Mesenchymal stem cell (in vitro differentiated cells and primary cell): Measurements from ENCODE around the gene GPNMB. TPM values are rescaled to one million over a fixed set of nuclear protein-coding genes. Genes with fewer than 3 reads are reported as not detected.
"Not testable (repeated sequence)": the region's sequence is repeated elsewhere in the genome, so short reads cannot be mapped to it uniquely, and the experiment has no call there.

ENCODE experiments used
- DNase-seq: peaks from one replicate; pipeline ENCODE4 v3.0.0-alpha.2; 2013
- H2AFZ ChIP-seq: one replicate; pipeline ENCODE4 v1.6.1; 2013; ENCODE audit warnings: low read depth, mild to moderate bottlenecking, control low read depth, inconsistent platforms, low read length, moderate library complexity
- H2AK5ac ChIP-seq: 2 replicates; pipeline ENCODE4 v1.6.1; 2013; ENCODE audit warnings: low read length, moderate library complexity, mild to moderate bottlenecking, inconsistent platforms; ENCODE audit not compliant: severe bottlenecking
- H2BK120ac ChIP-seq: one replicate; pipeline ENCODE4 v1.6.1; 2013; ENCODE audit warnings: low read depth, mild to moderate bottlenecking, inconsistent platforms, low read length, moderate library complexity
- H2BK12ac ChIP-seq, 2 experiments: one replicate each; pipeline ENCODE4 v1.6.1; 2013; ENCODE audit warnings: inconsistent platforms in 2 of 2, low read length in 2 of 2, mild to moderate bottlenecking in 2 of 2, moderate library complexity in 2 of 2, control low read depth in 1 of 2
- H2BK15ac ChIP-seq: one replicate; pipeline ENCODE4 v1.6.1; 2013; ENCODE audit warnings: mild to moderate bottlenecking, low read depth, inconsistent platforms; ENCODE audit not compliant: poor library complexity, severe bottlenecking
- H2BK5ac ChIP-seq: 2 replicates; pipeline ENCODE4 v1.6.1; 2013; ENCODE audit warnings: low read depth, mild to moderate bottlenecking, low read length, control low read depth, inconsistent platforms; ENCODE audit not compliant: poor library complexity, severe bottlenecking
- H3K14ac ChIP-seq, 2 experiments: one replicate each; pipeline ENCODE4 v1.6.1; 2013; ENCODE audit warnings: inconsistent platforms in 2 of 2, low read length in 2 of 2, control low read depth in 1 of 2, mild to moderate bottlenecking in 1 of 2, moderate library complexity in 1 of 2
- H3K18ac ChIP-seq, 2 experiments: one replicate each; pipeline ENCODE4 v1.6.1; 2013; ENCODE audit warnings: inconsistent platforms in 2 of 2, low read length in 2 of 2, control low read depth in 1 of 2, low read depth in 1 of 2, mild to moderate bottlenecking in 1 of 2
- H3K23ac ChIP-seq, 2 experiments: one replicate each; pipeline ENCODE4 v1.6.1; 2013; ENCODE audit warnings: inconsistent platforms in 2 of 2, low read length in 2 of 2, mild to moderate bottlenecking in 2 of 2, moderate library complexity in 2 of 2, control low read depth in 1 of 2
- H3K27ac ChIP-seq: 2 replicates; pipeline ENCODE4 v1.5.1; 2013; ENCODE audit warnings: mild to moderate bottlenecking, moderate library complexity, low read length, control low read depth, inconsistent platforms; ENCODE audit not compliant: poor library complexity, severe bottlenecking
- H3K27me3 ChIP-seq, 2 experiments: 2 replicates each; pipeline versions ENCODE4 v1.6.1 to v1.7.0; 2013; ENCODE audit warnings: low read length in 2 of 2, mild to moderate bottlenecking in 2 of 2, moderate library complexity in 2 of 2, control low read depth in 1 of 2, inconsistent platforms in 1 of 2; ENCODE audit not compliant: control insufficient read depth in 1 of 2, insufficient read depth in 1 of 2
- H3K36me3 ChIP-seq, 2 experiments: 2 replicates each; pipeline versions ENCODE4 v1.6.1 to v1.7.0; 2013; ENCODE audit warnings: low read length in 2 of 2, control low read depth in 1 of 2, inconsistent platforms in 1 of 2, low read depth in 1 of 2, mild to moderate bottlenecking in 1 of 2; ENCODE audit not compliant: insufficient read depth in 2 of 2, control insufficient read depth in 1 of 2
- H3K4ac ChIP-seq, 2 experiments: one replicate each; pipeline ENCODE4 v1.6.1; 2013; ENCODE audit warnings: inconsistent platforms in 2 of 2, low read length in 2 of 2, mild to moderate bottlenecking in 2 of 2, moderate library complexity in 2 of 2, control low read depth in 1 of 2, low read depth in 1 of 2
- H3K4me1 ChIP-seq: 2 replicates; pipeline ENCODE4 v1.6.1; 2013; ENCODE audit warnings: low read depth, low read length, control low read depth; ENCODE audit not compliant: control insufficient read depth, insufficient read depth
- H3K4me2 ChIP-seq: 2 replicates; pipeline ENCODE4 v1.6.1; 2013; ENCODE audit warnings: low read length, mild to moderate bottlenecking, inconsistent platforms; ENCODE audit not compliant: poor library complexity, severe bottlenecking
- H3K4me3 ChIP-seq, 2 experiments: 2 replicates each; pipeline versions ENCODE4 v1.5.1 to v1.7.0; 2013; ENCODE audit warnings: low read length in 2 of 2, mild to moderate bottlenecking in 2 of 2, control low read depth in 1 of 2, low read depth in 1 of 2; ENCODE audit not compliant: insufficient read depth in 1 of 2
- H3K79me1 ChIP-seq: replicated peaks from 2 replicates; pipeline ENCODE4 v1.6.1; 2013; ENCODE audit warnings: mild to moderate bottlenecking, control low read depth, low read length, inconsistent platforms; ENCODE audit not compliant: poor library complexity, severe bottlenecking
- H3K9ac ChIP-seq: 2 replicates; pipeline ENCODE4 v1.7.0; 2013; ENCODE audit warnings: mild to moderate bottlenecking, low read length, moderate library complexity
- H3K9me3 ChIP-seq: 2 replicates; pipeline ENCODE4 v1.7.0; 2013; ENCODE audit warnings: mild to moderate bottlenecking, low read length; ENCODE audit not compliant: control insufficient read depth
- H4K8ac ChIP-seq: one replicate; pipeline ENCODE4 v1.6.1; 2013; ENCODE audit warnings: inconsistent platforms, mild to moderate bottlenecking, low read length, moderate library complexity
- H4K91ac ChIP-seq: one replicate; pipeline ENCODE4 v1.6.1; 2013; ENCODE audit warnings: mild to moderate bottlenecking, low read length, inconsistent platforms
- WGBS: methylation state at CpG from one replicate; pipeline ENCODE4 v1.1.7; 2013; ENCODE audit warnings: mixed read lengths; 5-methylcytosine and 5-hydroxymethylcytosine counted together
- polyA plus RNA-seq, 2 experiments: library from polyadenylated mRNA; stranded (reverse); fragments of 200-250 nt; gene quantifications; one replicate each; pipeline ENCODE4 v1.2.3, GENCODE V29; 2013

The GPNMB gene
- 80.5 TPM for polyA plus RNA-seq (2013, experiment 1 of 2)
- 79.7 TPM for polyA plus RNA-seq (2013, experiment 2 of 2)

GRCh38 chr7:23246555-23246954 is at the start of gene GPNMB:
Gene GPNMB (plus strand): TSS chr7:23246775. CDS start chr7:23246858, 83 bp downstream.
- H2BK120ac ChIP-seq = no peak within 1 kb of the TSS
- H3K4ac ChIP-seq = no peak within 1 kb of the TSS
- H2AK5ac ChIP-seq = peak within 1 kb of the TSS; percentile 24
- H3K23ac ChIP-seq = no peak within 1 kb of the TSS
- H2AFZ ChIP-seq = peak within 1 kb of the TSS; percentile 67
- whole genome bisulfite sequencing = 58% methylated on average over 7 of the region's 7 CpGs
- no peaks in the 10 kb centered on the region for H3K27me3 ChIP-seq
- H3K4me3 ChIP-seq = peak within 1 kb of the TSS in 1 of 2 experiments; percentile 82
- H3K14ac ChIP-seq = no peak within 1 kb of the TSS
- peaks cover 3 to 33% of the 10 kb centered on the region in 2 experiments for H3K36me3 ChIP-seq
- no peak within 1 kb of the TSS for H3K27ac ChIP-seq
- H2BK12ac ChIP-seq = peak within 1 kb of the TSS in 1 of 2 experiments; percentile 57
- H2BK15ac ChIP-seq = peak within 1 kb of the TSS; percentile 77
- no peaks in the 10 kb centered on the region for H3K79me1 ChIP-seq
- H4K8ac ChIP-seq = peak within 1 kb of the TSS; percentile 90
- peaks cover 4% of the 10 kb centered on the region for H3K4me1 ChIP-seq
- H3K18ac ChIP-seq = peak within 1 kb of the TSS; percentile 18 to 80
- peak; percentile 70 for DNase-seq
- H3K9ac ChIP-seq = peak within 1 kb of the TSS; percentile 88
- peaks cover 3% of the 10 kb centered on the region for H3K9me3 ChIP-seq
- H4K91ac ChIP-seq = no peak within 1 kb of the TSS
- H2BK5ac ChIP-seq = no peak within 1 kb of the TSS
- H3K4me2 ChIP-seq = peak within 1 kb of the TSS; percentile 61

GRCh38 chr7:23197745-23198144 is 48.8 kb upstream of the GPNMB start:
- Histone ChIP-seq H3K79me1 (peaks cover 12% of the 10 kb centered on the region), H3K36me3 (peaks cover 24 to 55% of the 10 kb centered on the region in 2 experiments)
- not testable (repeated sequence) for H3K23ac ChIP-seq, H3K27ac ChIP-seq, H3K9ac ChIP-seq, H2BK12ac ChIP-seq, H3K9me3 ChIP-seq, H3K4me3 ChIP-seq, H2AK5ac ChIP-seq, H3K4me1 ChIP-seq, H4K8ac ChIP-seq, H2BK15ac ChIP-seq, DNase-seq, H2BK120ac ChIP-seq, H2AFZ ChIP-seq, H3K4ac ChIP-seq, H4K91ac ChIP-seq, H3K14ac ChIP-seq, H3K4me2 ChIP-seq, H3K18ac ChIP-seq, H2BK5ac ChIP-seq, H3K27me3 ChIP-seq
- WGBS = 100% methylated on average over 5 of the region's 5 CpGs

- no peak overlapping the region for H2BK12ac ChIP-seq
- H2BK5ac ChIP-seq = no peak overlapping the region
- no peak overlapping the region for H2AFZ ChIP-seq
- no peak overlapping the region for H3K23ac ChIP-seq
- no peak overlapping the region for H4K8ac ChIP-seq
- no peak overlapping the region for H3K4ac ChIP-seq
- peaks cover 9 to 50% of the 10 kb centered on the region in 2 experiments for H3K36me3 ChIP-seq
- no peaks in the 10 kb centered on the region for H3K4me1 ChIP-seq
- no peak overlapping the region for H2AK5ac ChIP-seq
- peaks cover 5% of the 10 kb centered on the region for H3K79me1 ChIP-seq
- H3K4me3 ChIP-seq = no peak overlapping the region
- no peak overlapping the region for H4K91ac ChIP-seq
- no peak overlapping the region for H3K4me2 ChIP-seq
- H3K9me3 ChIP-seq = no peaks in the 10 kb centered on the region
- WGBS = 100% methylated on average over 2 of the region's 2 CpGs
- no peak for DNase-seq
- no peak overlapping the region for H3K9ac ChIP-seq
- H3K27me3 ChIP-seq = no peaks in the 10 kb centered on the region
- no peak overlapping the region for H3K14ac ChIP-seq
- no peak overlapping the region for H2BK120ac ChIP-seq
- no peak overlapping the region for H2BK15ac ChIP-seq
- H3K27ac ChIP-seq = no peak overlapping the region
- H3K18ac ChIP-seq = no peak overlapping the region
Observed at GRCh38 chr7:23200331-23200730, 46.2 kb upstream of the GPNMB start.

GRCh38 chr7:23204241-23204640 is 42.3 kb upstream of the GPNMB start:
- peak; percentile 21 for DNase-seq
- no peak overlapping the region for H3K4me2 ChIP-seq
- H3K4me1 ChIP-seq = no peaks in the 10 kb centered on the region
- no peak overlapping the region for H2AFZ ChIP-seq
- H2AK5ac ChIP-seq = no peak overlapping the region
- H3K18ac ChIP-seq = no peak overlapping the region
- H2BK12ac ChIP-seq = no peak overlapping the region
- no peak overlapping the region for H3K4ac ChIP-seq
- no peak overlapping the region for H2BK15ac ChIP-seq
- H3K14ac ChIP-seq = no peak overlapping the region
- no CpG with 5 or more reads among the region's 1 CpG for WGBS
- H3K36me3 ChIP-seq = peaks cover 16 to 29% of the 10 kb centered on the region in 2 experiments
- H2BK5ac ChIP-seq = no peak overlapping the region
- H4K91ac ChIP-seq = no peak overlapping the region
- no peak overlapping the region for H3K4me3 ChIP-seq
- no peak overlapping the region for H3K27ac ChIP-seq
- peaks cover 1% of the 10 kb centered on the region for H3K79me1 ChIP-seq
- no peak overlapping the region for H4K8ac ChIP-seq
- H3K9me3 ChIP-seq = no peaks in the 10 kb centered on the region
- no peak overlapping the region for H3K23ac ChIP-seq
- H2BK120ac ChIP-seq = no peak overlapping the region
- H3K27me3 ChIP-seq = no peaks in the 10 kb centered on the region
- H3K9ac ChIP-seq = no peak overlapping the region
